HEK293T (cell line): ENCODE results near the gene AMPD1.

Source experiments
- CTCF ChIA-PET: fragments of 350-600 bp; formaldehyde crosslinking; extraction: SDS; loops from one replicate; lab custom pipeline; 2021; ENCODE audit warnings: antibody characterized with exemption, inconsistent platforms; lab: Yijun Ruan, JAX
- POLR2A ChIA-PET: fragments of 350-600 bp; formaldehyde crosslinking; extraction: SDS; loops from one replicate; lab custom pipeline; 2020; ENCODE audit warnings: antibody characterized with exemption, inconsistent platforms; lab: Yijun Ruan, JAX
- DNase-seq: peaks from one replicate; pipeline ENCODE4 v3.0.0; 2012; ENCODE audit warnings: mixed read lengths; ENCODE audit errors: extremely low spot score
- ARNT ChIP-seq: fragments of 450-650 bp; IDR thresholded peaks from 2 replicates; pipeline ENCODE4 v1.6.1; 2017; ENCODE audit warnings: mild to moderate bottlenecking
- BHLHE40 ChIP-seq: fragments of 450-650 bp; IDR thresholded peaks from 2 replicates; pipeline ENCODE4 v1.6.1; 2016; ENCODE audit warnings: mild to moderate bottlenecking, moderate library complexity, borderline replicate concordance
- CTBP1 ChIP-seq: fragments of 450-650 bp; IDR thresholded peaks from 2 replicates; pipeline ENCODE4 v1.6.1; 2016; ENCODE audit warnings: borderline replicate concordance
- ELF4 ChIP-seq: fragments of 450-650 bp; IDR thresholded peaks from 2 replicates; pipeline ENCODE4 v1.6.1; 2017; ENCODE audit warnings: antibody characterized with exemption
- FOXA1 ChIP-seq: fragments of 450-650 bp; IDR thresholded peaks from 2 replicates; pipeline ENCODE4 v1.6.1; 2016; ENCODE audit warnings: mild to moderate bottlenecking
- FOXK2 ChIP-seq: fragments of 450-650 bp; IDR thresholded peaks from 2 replicates; pipeline ENCODE4 v1.6.1; 2016; ENCODE audit warnings: mild to moderate bottlenecking
- FOXM1 ChIP-seq: fragments of 450-650 bp; IDR thresholded peaks from 2 replicates; pipeline ENCODE4 v1.6.1; 2017; ENCODE audit warnings: mild to moderate bottlenecking, borderline replicate concordance
- HDGF ChIP-seq: fragments of 450-650 bp; IDR thresholded peaks from 2 replicates; pipeline ENCODE4 v1.6.1; 2017; ENCODE audit warnings: antibody characterized with exemption, borderline replicate concordance
- L3MBTL2 ChIP-seq: fragments of 450-650 bp; conservative IDR thresholded peaks from 2 replicates; pipeline ENCODE4 v1.6.1; 2016; ENCODE audit warnings: mild to moderate bottlenecking
- LEF1 ChIP-seq: fragments of 450-650 bp; IDR thresholded peaks from 2 replicates; pipeline ENCODE4 v1.6.1; 2017; ENCODE audit warnings: mild to moderate bottlenecking, borderline replicate concordance
- NFRKB ChIP-seq: fragments of 450-650 bp; IDR thresholded peaks from 2 replicates; pipeline ENCODE4 v1.6.1; 2016; ENCODE audit warnings: mild to moderate bottlenecking, moderate library complexity
- PKNOX1 ChIP-seq: fragments of 450-650 bp; IDR thresholded peaks from 2 replicates; pipeline ENCODE4 v1.6.1; 2016
- SP1 ChIP-seq: fragments of 450-650 bp; IDR thresholded peaks from 2 replicates; pipeline ENCODE4 v1.6.1; 2017
- SUZ12 ChIP-seq: fragments of 450-650 bp; IDR thresholded peaks from 2 replicates; pipeline ENCODE4 v1.6.1; 2016; ENCODE audit warnings: mild to moderate bottlenecking
- TARDBP ChIP-seq: fragments of 450-650 bp; IDR thresholded peaks from 2 replicates; pipeline ENCODE4 v1.6.1; 2016
- ZNF384 ChIP-seq: fragments of 450-650 bp; IDR thresholded peaks from 2 replicates; pipeline ENCODE4 v1.6.1; 2016

The AMPD1 gene

GRCh38 chr1:114702737-114703136 lies 7.4 kb upstream of the AMPD1 start:
- DNase-seq: no peak
- POLR2A ChIA-PET: no interaction called here
- TF ChIP-seq SP1 (no peak), SUZ12 (no peak)
- CTCF ChIA-PET: no interaction called here

GRCh38 chr1:114701931-114702330 lies 6.6 kb upstream of the AMPD1 start:
- POLR2A ChIA-PET: no interaction called here
- CTCF ChIA-PET: no interaction called here
- no peak for DNase-seq
- TF ChIP-seq L3MBTL2: no peak
- no peak for TF ChIP-seq HDGF
- no peak for TF ChIP-seq CTBP1
- TF ChIP-seq FOXK2: no peak
- TF ChIP-seq BHLHE40: no peak
- TF ChIP-seq PKNOX1: no peak
- no peak for TF ChIP-seq LEF1
- TF ChIP-seq FOXA1: no peak
- no peak for TF ChIP-seq ARNT
- no peak for TF ChIP-seq NFRKB
- no peak for TF ChIP-seq FOXM1
- no peak for TF ChIP-seq ELF4
- no peak for TF ChIP-seq SUZ12
- TF ChIP-seq TARDBP: no peak
- no peak for TF ChIP-seq SP1
- no peak for TF ChIP-seq ZNF384

- ChIA-PET CTCF (interaction anchor here (0.6 kb wide), 1 partner anchor 352 kb away, joined by 3 read pairs; no protein-coding TSS in a partner anchor), POLR2A (no interaction called here)
- TF ChIP-seq L3MBTL2 (no peak), SP1 (no peak), TARDBP (no peak), ELF4 (no peak)
- no peak for DNase-seq
These were observed 4.8 kb upstream of the AMPD1 start for GRCh38 chr1:114700036-114700600.

- ChIA-PET POLR2A (no interaction called here), CTCF (no interaction called here)
- TF ChIP-seq FOXK2 (no peak), L3MBTL2 (no peak), TARDBP (no peak), PKNOX1 (no peak), SUZ12 (no peak)
- DNase-seq: no peak
These were observed 1.5 kb upstream of the AMPD1 start for GRCh38 chr1:114696810-114697209.

GRCh38 chr1:114694540-114695310 lies 621 bp downstream of the AMPD1 start:
- no peak for DNase-seq
- ChIA-PET POLR2A (interaction anchor here (1.3 to 1.5 kb wide), 2 partner anchors 21 to 25 kb away, joined by 4 read pairs; partner anchors contain the start of gene DENND2C), CTCF (no interaction called here)
- TF ChIP-seq FOXM1 (no peak), SUZ12 (no peak), ARNT (no peak), PKNOX1 (no peak), HDGF (no peak), LEF1 (no peak), BHLHE40 (no peak), FOXK2 (no peak), CTBP1 (no peak)

GRCh38 chr1:114692947-114693346 lies 2.4 kb downstream of the AMPD1 start:
- ChIA-PET CTCF (no interaction called here), POLR2A (interaction anchor here (0.8 kb wide), 1 partner anchor 88 kb away, joined by 4 read pairs; the partner anchor contains the start of gene SIKE1)
- TF ChIP-seq TARDBP: no peak
- no peak for TF ChIP-seq BHLHE40
- no peak for TF ChIP-seq L3MBTL2
- TF ChIP-seq FOXA1: no peak
- TF ChIP-seq SP1: no peak
- no peak for TF ChIP-seq HDGF
- no peak for TF ChIP-seq LEF1
- no peak for TF ChIP-seq ARNT
- TF ChIP-seq ZNF384: no peak
- no peak for TF ChIP-seq ELF4
- no peak for TF ChIP-seq FOXK2
- TF ChIP-seq CTBP1: no peak
- TF ChIP-seq PKNOX1: no peak
- no peak for TF ChIP-seq NFRKB
- no peak for TF ChIP-seq SUZ12
- TF ChIP-seq FOXM1: no peak
- DNase-seq: no peak
